GM19468 (cell line): ENCODE measurements around the gene FUBP1.
A peak's percentile ranks its signal among the peaks of the same experiment; 100 is the strongest.
"Not testable (repeated sequence)": the region's sequence is repeated elsewhere in the genome, so short reads cannot be mapped to it uniquely, and the experiment has no call there.

Experiments
- ATAC-seq: cut with Tn5 transposase; IDR thresholded peaks from one replicate; pipeline ENCODE4 v1.9.1; 2021; ENCODE audit warnings: mild to moderate bottlenecking, moderate library complexity, moderate number of reproducible peaks; ENCODE audit not compliant: unreplicated experiment; ENCODE audit errors: extremely low read depth

The FUBP1 gene

DNA sequence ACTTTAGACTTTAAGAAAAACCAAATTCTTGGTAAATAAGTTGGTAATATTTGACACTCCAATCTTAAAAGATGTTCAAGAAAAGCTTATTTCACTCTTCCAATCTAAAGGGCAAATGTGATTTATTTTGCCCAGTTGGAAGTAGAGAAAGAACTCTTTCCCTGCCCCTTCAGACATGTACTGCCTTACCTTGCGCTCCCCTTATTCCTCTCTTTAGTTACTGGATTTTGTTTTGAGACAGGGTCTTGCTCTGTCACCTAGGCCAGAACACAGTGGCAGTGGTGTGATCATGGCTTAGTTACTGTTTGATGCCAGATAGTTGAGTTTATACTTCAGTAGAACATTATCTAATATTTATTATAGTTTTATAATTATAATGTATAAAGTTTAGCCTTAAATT lies 27.5 kb downstream of the FUBP1 start:
- no peak for ATAC-seq

DNA sequence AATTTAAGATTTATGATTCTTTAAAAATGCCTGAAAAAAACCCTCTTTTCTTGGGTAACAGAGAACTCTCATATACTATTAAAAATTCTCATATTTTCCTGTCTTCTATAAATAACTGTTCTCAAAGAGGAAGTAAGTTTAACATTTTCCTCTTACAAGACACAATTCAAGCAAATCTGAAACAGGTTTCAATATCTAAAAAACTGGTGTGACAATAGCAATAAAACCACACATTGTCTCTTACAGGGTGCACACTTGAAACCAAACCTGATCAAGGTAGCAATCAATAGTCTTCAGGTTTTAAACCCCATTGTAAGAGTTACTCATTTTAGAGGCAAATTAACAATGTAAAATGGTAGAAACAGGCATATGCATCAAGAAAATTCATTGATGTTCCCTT lies 28.0 kb downstream of the FUBP1 start:
- ATAC-seq = peak; percentile 21

DNA sequence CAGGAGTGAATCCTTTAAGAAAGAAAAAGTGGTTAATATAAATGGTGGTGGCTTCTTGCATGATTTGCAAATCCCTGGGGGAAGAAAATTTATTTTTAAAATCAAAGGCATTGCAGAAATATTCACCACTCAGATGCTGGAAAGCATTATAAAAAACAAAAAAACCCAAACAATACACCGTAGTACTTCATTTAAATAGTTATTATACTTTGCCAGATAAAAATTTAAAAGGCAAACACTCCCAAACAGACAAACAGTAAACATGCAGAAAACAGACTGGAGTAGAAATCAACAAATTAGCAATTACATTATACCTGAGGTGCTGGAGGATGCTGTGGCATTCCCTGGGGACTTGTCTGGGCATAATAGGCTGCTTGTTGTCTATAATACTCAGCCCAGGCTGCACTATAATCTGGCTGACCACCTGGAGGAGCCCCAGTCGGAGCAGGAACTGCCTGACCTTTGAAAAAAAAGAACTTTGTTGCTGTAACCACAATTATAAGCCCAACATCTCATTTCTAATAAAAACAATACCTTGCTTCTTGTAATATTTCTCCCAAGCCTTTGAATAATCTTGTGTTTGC lies 29.9 kb downstream of the FUBP1 start:
- ATAC-seq = no peak

DNA sequence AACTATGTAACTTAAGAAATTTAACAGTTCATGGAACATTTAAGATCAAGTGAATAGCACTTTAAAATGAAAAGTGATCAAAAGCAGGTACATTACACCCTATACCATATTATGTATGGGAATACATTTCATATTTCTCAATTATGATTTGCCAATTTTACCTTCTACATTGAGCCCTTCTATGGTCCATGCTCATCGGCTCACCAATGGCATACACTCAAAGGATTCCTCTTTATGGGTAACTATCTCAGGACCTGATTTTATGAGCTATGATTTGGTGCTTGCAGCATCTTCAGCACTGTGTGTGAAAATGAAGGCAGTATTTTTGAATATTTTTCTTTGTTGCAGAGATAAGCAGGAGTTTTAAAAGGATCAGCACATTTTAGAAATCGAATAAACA lies 33.5 kb downstream of the FUBP1 start:
- ATAC-seq = no peak

DNA sequence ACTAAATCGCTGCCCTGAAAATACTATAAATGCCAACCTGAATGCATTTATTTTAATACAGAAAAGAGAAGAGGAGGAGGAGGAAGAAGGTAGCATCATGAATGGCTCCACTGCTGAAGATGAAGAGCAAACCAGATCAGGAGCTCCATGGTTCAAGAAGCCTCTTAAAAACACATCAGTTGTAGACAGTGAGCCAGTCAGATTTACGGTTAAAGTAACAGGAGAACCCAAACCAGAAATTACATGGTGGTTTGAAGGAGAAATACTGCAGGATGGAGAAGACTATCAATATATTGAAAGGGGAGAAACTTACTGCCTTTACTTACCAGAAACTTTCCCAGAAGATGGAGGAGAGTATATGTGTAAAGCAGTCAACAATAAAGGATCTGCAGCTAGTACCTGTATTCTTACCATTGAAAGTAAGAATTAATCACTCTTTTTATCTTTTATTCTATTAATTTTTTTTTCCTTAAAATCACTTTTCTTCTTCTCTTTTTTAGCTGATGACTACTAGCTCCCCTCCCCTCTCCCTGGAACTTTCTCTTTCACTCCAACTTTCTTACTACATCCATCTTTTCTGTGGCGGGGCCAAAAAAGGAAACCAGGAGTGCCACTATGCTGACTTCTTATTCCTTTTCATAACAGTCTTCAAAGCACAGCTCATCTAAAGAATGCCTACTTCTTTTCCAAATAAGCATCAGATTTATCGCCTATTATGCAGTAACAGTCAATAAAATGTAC lies 36.3 kb downstream of the FUBP1 start:
- no peak for ATAC-seq

DNA sequence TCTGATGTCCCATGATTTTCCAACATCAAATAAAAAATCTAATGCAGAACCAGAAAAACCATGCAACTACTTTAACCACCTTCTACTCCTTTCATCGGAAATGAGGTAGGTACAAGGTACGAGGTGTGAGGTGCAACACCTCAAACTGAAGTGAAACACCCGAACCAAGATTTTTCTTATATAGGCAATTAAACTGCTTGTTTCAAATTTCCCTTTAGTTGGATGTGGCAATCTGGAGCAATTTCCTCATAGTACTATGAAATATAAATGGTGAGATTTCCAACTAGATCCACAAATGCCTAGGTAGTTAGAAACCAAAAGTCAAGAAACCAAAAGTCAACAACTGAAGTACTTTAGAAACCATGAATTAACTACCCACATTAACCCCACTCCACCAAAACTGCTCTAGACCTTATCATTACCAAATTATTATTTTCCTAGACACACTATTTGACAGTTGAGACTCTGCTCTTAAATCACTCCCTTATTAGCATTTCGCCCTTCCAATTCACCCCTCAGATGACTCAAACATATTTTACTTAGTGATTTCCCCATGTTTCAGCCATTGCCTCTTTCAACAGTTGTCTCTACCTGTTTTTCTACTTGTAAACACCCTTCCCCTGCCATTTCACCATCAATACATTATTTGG lies 37.8 kb downstream of the FUBP1 start:
- no peak for ATAC-seq

DNA sequence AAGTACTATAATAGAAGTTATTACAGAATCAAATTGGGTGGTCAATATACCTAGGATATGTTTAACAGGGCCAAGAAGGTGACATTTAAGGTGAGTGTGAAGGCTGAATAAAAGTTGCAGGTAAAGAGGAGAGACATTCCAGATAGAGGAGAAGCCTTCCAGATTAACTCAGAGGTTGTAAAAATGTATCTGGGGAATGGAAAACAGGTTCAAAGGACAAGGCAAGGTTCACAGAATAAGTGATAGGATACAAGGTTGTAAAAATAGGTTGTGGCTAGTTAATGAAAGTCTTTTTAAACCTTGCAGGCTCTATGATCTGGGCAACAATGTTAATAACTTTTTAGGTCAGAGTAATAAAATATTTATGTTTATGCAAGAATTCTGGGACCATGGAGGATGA lies 40.2 kb downstream of the FUBP1 start:
- no peak for ATAC-seq

DNA sequence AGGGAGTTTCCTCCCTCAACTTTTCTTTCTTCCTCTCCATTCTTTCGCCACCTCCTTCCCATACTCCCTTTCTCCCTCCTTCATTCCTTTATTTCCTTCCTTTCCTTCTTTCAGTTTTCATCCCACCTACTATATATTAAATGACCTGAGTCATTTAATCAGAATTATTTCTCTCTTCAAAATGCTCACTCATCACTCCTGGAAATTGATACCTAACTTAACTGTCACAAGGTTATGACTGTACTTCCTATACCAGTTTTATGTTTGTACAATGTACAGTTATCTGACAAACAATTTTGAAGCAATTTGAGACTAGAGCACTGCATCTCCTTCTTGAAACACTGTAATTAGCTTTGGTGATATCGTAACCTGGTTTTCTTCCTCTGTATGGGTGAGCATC lies 49.1 kb downstream of the FUBP1 start:
- no peak for ATAC-seq

DNA sequence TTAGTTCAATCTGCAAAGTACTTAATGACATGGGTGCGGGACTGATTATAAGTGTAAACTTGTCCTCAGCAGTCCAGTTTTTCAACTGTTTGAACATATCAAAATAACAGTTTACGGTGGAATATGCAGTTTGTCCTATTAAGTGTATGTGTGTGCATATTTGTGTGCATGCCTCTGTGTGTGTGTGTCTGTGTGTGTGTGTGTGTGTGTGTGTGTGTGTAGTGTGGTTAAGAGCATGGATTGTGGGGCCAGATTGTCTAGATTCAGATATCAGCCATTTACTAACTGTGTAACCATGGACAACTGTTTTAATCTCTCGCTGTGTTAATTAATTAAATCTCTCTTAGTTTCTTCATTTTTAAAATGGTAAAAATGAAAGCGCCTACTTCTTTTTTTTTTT lies 51.5 kb downstream of the FUBP1 start:
- no peak for ATAC-seq

DNA sequence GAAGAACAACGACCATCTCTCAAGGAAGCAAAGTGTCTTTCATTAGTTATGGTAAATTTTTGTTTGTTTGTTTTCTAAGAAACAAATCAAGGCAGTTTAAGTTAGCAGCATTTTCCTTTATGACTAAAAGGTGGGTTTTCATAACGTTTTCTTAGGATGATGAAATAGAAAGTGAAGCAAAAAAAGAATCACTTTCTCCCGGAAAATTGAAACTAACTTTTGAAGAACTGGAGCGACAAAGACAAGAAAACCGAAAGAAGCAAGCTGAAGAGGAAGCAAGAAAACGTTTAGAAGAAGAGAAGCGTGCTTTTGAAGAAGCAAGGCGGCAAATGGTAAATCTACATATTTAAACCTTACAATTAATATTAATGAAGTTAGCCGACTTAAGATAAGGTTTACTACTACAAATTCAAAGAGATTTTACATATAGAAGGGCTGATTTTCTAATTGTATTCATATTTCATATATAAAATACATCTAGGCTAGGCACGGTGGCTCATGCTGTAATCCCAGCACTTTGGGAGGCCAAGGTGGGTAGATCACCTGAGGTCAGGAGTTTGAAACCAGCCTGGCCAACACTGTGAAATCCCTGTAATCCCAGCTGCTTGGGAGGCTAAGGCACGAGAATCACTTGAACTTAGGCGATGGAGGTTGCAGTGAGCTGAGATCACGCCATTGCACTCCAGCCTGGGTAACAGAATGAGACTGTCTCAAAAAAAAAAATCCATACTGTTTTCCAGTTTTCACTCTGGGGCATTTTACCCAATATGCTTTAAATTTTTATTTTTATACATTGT lies 52.1 kb downstream of the FUBP1 start:
- no peak for ATAC-seq

DNA sequence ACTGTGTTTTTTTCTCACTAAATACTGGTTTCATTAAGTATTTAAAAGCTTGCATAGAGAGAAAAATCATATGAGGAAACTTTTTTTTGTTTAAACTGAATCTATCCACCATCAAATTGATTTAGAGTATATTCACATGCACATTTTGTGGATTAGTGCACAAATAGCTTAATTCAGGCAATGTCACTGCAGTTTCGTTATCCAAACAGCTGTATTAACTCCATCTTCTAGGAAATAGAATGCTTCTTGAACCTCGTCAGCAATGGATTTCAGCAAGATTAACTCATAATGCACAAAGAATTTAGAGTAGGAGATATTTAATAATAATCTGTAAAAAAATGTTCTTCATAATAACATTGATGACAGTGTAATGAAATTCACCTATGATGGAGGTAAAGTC lies 52.9 kb downstream of the FUBP1 start:
- no peak for ATAC-seq

DNA sequence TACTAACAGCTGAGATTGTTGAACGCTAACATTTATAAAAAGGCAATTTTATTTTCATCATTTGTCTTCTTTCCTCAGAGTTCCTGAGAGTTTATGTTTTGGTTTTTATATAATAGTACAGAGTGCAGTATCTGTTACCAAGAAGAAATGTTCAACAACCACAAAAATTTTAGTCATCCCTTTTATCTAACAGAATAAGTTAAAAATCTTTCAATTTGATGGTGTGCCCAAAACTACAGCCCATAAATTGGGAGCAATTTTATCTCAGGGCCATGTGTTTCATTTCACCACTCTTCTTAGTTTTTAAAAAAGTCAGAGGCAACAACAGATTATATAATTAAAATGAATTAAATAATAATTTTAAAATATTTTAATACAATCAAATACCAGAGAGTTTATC lies 53.4 kb downstream of the FUBP1 start:
- ATAC-seq = no peak

DNA sequence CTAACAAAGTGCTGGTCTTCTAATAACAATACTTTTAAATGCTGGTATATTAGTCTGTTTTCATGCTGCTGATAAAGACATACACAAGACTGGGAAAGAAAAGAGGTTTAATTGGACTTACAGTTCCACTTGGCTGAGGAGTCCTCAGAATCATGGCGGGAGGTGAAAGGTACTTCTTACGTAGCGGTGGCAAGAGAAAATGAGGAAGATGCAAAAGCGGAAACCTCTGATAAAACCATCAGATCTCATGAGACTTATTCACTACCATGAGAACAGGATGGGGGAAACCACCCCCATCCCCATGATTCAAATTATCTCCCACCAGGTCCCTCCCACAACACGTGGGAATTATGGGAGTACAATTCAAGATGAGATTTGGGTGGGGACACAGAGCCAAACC lies 60.0 kb downstream of the FUBP1 start:
- ATAC-seq = not testable (repeated sequence)

DNA sequence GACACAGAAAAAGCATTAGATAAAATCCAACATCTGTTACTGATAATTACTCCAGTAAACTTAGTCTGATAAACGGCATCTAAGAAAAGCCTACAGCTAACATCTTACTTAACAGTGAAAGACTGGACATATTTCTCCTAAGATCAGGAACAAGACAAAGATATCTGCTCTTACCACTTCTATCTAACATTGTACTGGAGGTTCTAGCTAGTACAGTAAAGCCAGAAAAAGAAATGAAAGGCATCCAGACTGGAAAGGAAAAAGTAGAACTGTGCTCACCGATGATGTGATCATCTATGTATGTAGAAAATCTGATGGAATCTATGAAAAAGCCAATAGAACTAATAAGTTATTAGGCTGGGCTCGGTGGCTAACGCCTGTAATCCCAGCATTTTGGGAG lies 68.8 kb downstream of the FUBP1 start:
- no peak for ATAC-seq

DNA sequence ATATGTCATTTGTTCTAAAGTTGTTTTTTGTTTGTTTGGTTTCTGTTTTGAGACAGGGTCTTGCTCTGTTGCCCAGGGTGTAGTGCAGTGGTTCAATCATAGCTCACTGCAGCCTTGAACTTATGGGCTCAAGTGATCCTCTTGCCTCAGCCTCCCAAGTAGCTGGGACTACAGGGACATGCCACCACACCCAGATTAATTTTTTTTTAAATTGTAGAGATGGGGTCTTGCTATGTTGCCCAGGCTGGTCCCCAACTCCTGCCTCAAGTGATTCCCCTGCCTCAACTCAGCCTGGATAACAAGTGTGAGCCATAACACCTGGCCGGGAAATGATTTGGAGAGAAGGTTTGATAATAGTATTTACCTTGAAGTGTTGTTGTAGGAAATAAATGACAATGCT lies 72.2 kb downstream of the FUBP1 start:
- ATAC-seq = no peak

DNA sequence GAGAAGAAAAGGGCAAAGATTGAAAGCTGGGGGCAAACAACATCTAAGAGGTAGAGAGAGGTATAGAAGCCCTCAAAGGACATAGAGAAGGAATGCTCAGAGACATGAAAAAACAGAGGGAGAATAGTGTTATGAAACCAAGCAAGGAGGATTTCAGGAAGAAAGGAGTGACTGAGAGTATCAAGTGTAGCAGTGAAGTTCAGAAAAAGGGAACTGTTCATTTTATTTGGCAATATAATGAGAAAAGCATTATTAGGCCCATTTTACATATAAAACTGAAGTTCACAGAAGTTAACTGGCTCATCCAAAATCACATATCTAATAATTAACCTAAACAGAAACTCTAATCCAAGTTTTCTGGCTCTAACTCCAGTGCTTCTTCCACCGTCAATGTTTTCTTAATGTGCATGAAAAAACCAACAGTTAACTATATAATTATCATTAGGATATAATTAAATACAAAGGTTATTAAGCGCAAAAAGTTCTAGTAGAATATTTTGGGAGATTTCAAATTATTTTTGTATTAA lies 72.8 kb downstream of the FUBP1 start:
- ATAC-seq = no peak

DNA sequence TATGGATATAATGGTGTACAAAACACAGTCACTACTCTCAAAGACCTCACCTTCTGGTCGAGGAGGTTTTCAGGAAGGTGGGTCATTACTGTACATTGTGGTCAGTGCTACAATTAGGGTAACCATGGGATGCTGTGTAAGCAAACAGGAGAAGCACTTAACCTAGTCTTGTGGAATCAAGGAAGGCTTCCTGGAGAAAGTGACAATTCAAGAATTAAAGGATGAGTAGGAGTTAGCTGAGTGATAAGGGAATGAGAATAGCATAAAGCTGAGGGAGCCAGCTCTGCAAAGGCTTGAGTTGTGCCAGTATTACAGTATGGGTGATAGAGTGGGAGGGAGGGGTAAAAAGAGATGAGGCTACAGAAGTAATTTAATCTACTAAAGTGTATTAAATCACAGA lies 73.3 kb downstream of the FUBP1 start:
- no peak for ATAC-seq

DNA sequence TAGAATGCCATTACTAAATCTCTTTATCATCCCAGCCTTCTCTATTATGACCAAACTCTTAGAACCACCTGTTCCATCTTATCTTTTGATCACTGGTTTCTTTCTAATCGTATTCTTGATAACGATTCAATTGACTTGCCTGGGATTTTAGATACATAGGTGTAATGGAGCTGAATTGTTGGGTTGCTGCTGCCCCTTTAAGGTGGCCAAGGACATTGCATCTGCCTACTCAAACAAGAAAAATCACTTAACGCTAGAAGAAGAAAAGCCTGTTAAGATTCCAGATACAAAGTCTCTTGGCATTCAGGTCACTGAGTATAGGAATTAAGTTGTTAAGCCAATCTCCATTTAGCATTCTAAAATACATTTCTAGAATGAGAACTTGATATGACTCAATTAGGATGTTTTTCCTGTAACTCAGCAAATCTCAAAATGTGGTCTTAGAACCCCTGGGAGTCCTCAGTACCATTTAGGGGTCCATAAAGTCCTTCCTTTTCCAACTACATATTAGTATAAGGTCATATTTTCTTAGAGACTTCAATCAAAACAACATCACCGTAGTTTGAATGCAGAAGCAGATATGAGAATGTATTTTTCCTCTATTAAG lies 78.1 kb downstream of the FUBP1 start:
- no peak for ATAC-seq

DNA sequence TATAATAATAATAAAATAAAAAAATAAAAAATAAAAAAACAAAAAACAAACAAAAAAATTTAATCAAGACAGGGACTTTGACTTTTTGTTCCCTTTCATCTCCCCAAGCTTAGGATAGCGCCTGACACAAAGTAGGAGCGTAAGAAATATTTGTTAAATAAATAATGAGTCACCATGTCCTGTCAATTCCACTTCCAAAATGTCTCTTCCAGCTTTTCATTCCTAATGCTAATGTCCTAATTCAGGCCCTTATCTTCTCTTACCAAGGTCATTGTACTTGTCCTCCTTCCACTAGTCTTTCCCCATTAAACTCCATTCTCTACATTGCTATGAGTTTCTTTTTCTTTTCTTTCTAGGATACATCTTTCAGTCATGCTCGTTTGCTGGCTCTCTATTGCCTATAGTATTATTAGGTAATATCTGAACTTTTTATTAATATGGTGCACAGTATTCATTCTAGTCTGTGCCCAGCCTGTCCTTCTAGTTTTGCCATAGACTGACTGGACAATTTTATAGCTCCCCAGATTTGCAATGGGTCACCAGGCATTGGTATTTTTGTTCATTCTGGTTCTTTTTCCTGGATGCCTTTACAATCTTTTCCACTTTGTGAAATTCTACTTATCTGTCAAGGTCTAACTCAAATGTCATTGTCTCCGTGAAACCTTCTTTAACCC lies 79.1 kb downstream of the FUBP1 start:
- ATAC-seq = no peak
